Activated CD8-positive, alpha-beta T cell treated with anti-CD3 and anti-CD28 coated beads, Interleukin-2, amount 10 ng/mL, durations not matched to agents 7 days and 5 days (primary cell): ENCODE data around the gene MGAT2. TPM values are rescaled to one million over a fixed set of nuclear protein-coding genes. Genes with fewer than 3 reads are reported as not detected.
A peak's percentile ranks its signal among the peaks of the same experiment; 100 is the strongest.
"Not testable (repeated sequence)": the region's sequence is repeated elsewhere in the genome, so short reads cannot be mapped to it uniquely, and the experiment has no call there.

ENCODE experiments used
- ATAC-seq: fragments of 150-1000 bp; cut with Tn5 transposase; one replicate; pipeline ENCODE4 v1.10.0; 2021; ENCODE audit warnings: moderate library complexity
- CTCF ChIA-PET: fragments of 350-600 bp; sonication (Branson Sonifier 250); formaldehyde crosslinking; loops from one replicate; lab custom pipeline; 2021; ENCODE audit warnings: antibody characterized with exemption; lab: Charles Lee
- POLR2A ChIA-PET: fragments of 350-600 bp; sonication (Branson Sonifier 250); formaldehyde crosslinking; loops from one replicate; lab custom pipeline; 2021; ENCODE audit warnings: antibody characterized with exemption; lab: Charles Lee
- DNase-seq: peaks from one replicate; pipeline ENCODE4 v3.0.0-alpha.2; 2020
- H3K27ac Mint-ChIP-seq: one replicate; pipeline ENCODE4 v1.8.0; 2021; ENCODE audit warnings: mild to moderate bottlenecking, mixed read lengths
- H3K27me3 Mint-ChIP-seq: one replicate; pipeline ENCODE4 v1.8.0; 2021; ENCODE audit warnings: low read depth, mixed read lengths
- H3K36me3 Mint-ChIP-seq: one replicate; pipeline ENCODE4 v1.8.0; 2021; ENCODE audit warnings: low read depth, mixed read lengths
- H3K4me1 Mint-ChIP-seq: one replicate; pipeline ENCODE4 v1.8.0; 2021; ENCODE audit warnings: low read depth, mixed read lengths
- H3K4me3 Mint-ChIP-seq: one replicate; pipeline ENCODE4 v1.8.0; 2021; ENCODE audit warnings: mild to moderate bottlenecking, mixed read lengths
- H3K9me3 Mint-ChIP-seq: one replicate; pipeline ENCODE4 v1.8.0; 2022; ENCODE audit warnings: mixed read lengths; ENCODE audit not compliant: insufficient read depth
- total RNA-seq, 2 experiments: library from RNA; stranded (reverse); gene quantifications; one replicate each; pipeline ENCODE4 v1.2.3, GENCODE V29; 2021

Gene MGAT2
- total RNA-seq, 2 experiments from 2014 or later = 55.1 to 57.4 TPM

DNA sequence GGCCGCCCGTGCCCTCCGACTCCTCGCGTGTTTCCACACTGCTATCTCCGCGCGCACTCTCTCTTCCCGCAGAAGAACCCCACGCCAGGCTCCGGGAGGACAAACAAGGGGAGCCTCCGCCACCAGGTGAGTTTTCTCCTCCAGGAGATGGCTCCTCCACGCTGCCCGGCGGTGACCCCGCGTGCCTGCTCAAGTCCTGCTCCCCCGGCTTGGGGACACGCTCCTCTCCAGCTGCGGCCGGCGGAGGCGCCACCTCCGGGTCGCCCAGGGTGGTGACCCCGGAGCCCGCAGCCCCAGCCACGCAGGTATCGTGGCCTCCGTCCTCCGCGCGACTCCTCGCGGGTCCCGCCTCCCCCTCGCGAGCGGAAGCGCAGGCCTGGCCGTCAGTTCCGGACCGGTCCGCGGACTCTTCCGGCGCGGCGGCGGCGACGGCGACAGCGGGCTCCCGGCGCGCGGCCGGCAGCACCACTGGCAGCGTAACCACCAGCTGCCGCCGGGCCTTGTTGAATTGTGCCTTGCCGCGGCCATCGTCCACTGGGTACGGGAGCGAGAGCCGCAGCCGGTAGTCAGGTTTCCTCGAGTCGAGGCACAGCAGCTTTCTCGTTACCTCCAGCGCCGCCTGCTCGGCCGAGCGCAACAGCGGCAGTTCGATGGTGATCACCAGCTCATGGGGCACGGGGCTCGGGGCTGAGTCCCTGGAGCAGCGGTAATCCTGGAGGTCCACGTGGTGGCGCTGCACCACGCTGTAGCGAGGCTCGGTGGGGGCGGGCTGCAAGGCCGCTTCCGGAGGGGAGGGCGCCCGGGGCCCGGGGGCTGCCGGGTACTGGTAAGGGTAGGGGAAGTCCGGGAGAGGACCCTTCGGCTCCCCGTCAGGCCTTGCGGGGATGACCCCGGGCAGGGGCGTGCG is 13.3 kb downstream of the MGAT2 start:
- ChIA-PET POLR2A (interaction anchor here (0.6 to 2.9 kb wide), 19 partner anchors 12 to 729 kb away, joined by 3 to 66 read pairs (median 3); partner anchors contain the start of genes DMAC2L, KLHDC1, KLHDC2 and L2HGDH), CTCF (interaction anchor here (0.5 to 5.0 kb wide), 40 partner anchors 9 to 1090 kb away, joined by 3 to 118 read pairs (median 4); partner anchors contain the start of genes KLHDC1, KLHDC2, MGAT2 and NEMF)
- no peaks in the 10 kb centered on the region for H3K27me3 Mint-ChIP-seq
- ATAC-seq (peak; percentile 82), DNase-seq (peak; percentile 96)
- no peaks in the 10 kb centered on the region for H3K9me3 Mint-ChIP-seq
- H3K4me1 Mint-ChIP-seq = peaks cover 49% of the 10 kb centered on the region
- H3K36me3 Mint-ChIP-seq = peaks cover 32% of the 10 kb centered on the region
- peak overlapping the region; percentile 97 for H3K27ac Mint-ChIP-seq
- H3K4me3 Mint-ChIP-seq = peak overlapping the region; percentile 86

DNA sequence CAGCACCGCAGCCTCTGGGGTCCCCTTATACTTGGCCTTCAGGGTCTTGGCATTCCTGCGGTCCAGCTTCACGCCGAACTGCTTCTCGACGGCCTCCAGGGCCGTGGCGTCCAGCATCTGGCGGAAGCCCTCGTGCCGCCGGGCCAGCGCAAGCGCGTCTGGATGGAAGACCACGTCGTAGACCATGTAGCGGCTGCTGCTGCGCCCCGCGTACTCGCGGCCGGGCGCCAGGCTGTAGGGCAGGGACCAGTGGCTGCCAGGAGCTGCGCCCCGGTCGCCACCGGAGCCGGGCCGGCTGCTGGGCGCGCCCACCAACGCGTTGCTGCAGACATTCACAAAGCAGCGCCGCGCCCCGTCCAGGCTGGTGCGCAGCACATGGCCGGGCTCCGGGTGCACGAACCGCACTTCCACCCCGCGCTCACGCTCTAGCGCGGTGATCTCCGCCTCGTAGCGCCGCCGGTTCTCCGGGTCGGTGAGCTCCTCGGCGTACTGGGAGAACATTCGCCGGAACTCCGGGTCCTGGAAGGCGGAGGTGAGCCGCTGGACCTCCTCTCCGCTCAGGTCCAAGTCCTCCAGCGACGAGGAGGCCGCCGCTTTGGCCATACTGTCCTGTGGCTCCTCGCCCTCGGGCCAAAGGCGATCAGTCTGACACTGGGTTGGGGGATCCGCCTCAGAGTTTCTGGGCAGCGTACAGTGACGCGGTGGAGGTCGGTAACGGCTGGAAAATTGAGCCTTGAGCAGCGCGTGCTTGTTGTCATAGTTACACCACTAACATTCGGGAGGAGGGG is 14.1 kb downstream of the MGAT2 start, which contains the start of gene DNAAF2:
DNAAF2 (minus strand) TSS at position 698 of the 788 bp plus-strand sequence; CDS start at position 603, 95 bp downstream.
- no peaks in the 10 kb centered on the region for H3K27me3 Mint-ChIP-seq
- H3K9me3 Mint-ChIP-seq = no peaks in the 10 kb centered on the region
- CTCF ChIA-PET = interaction anchor here (0.8 to 5.0 kb wide), 27 partner anchors 8 to 257 kb away, joined by 3 to 118 read pairs (median 5); partner anchors contain the start of genes KLHDC1, KLHDC2, MGAT2 and NEMF
- H3K4me3 Mint-ChIP-seq = peak within 1 kb of the TSS; percentile 86
- H3K36me3 Mint-ChIP-seq = peaks cover 38% of the 10 kb centered on the region
- peak; percentile 73 for DNase-seq
- POLR2A ChIA-PET = interaction anchor here (0.6 to 2.9 kb wide), 19 partner anchors 13 to 677 kb away, joined by 3 to 66 read pairs (median 3); partner anchors contain the start of genes DMAC2L, KLHDC1, KLHDC2 and L2HGDH
- ATAC-seq = peak; percentile 48
- peaks cover 47% of the 10 kb centered on the region for H3K4me1 Mint-ChIP-seq
- H3K27ac Mint-ChIP-seq = peak within 1 kb of the TSS; percentile 97

DNA sequence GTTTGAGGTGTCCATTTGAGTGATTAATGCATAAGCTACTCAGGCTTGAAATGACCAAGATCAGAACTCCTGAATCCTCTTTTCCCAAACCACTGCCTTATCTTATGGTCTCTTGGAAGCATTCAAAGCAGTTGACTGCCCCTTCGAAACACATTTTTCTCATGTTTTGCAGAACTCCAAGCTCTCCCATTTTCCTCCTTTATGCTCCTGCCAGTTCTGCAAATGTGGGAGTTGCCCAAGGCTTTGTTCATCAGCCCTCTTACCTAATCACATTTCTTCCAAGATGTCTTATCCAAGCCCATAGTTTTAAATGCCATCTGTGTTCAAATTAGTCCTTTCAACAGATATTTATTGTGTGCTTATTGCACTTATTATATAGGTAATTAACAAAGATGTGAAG is 16.3 kb downstream of the MGAT2 start:
- Mint-ChIP-seq H3K4me3 (peak overlapping the region; percentile 3), H3K4me1 (peaks cover 44% of the 10 kb centered on the region), H3K9me3 (no peaks in the 10 kb centered on the region), H3K36me3 (peaks cover 46% of the 10 kb centered on the region), H3K27me3 (no peaks in the 10 kb centered on the region), H3K27ac (peak overlapping the region; percentile 4)
- ATAC-seq (no peak), DNase-seq (no peak)
- POLR2A ChIA-PET = no interaction called here
- CTCF ChIA-PET = interaction anchor here (1.0 kb wide), 1 partner anchor 216 kb away, joined by 3 read pairs; the partner anchor contains the start of gene NEMF

DNA sequence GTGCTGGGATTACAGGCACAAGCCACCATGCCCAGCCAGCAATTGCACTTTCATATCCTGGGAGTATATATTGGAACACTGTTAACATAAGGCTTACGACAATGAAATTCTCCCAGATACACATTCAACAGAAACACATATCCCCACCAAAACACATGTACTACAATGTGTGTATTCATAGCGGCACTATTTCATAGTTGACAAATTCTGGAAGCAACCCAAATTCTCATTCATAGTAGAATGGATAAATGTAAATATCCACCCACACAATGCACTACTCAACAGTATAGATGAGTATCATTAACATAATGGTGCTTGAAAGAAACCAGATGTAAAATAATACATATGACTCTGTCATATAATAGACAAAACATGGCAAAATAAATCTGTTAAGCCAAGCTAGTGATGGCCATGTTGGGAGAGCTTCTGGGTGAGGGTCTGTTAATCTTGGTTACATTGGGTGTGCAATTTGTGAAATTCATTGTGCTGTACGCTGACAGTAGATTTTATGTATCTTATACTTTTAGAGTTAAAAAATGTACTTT is 17.0 kb downstream of the MGAT2 start:
- Mint-ChIP-seq H3K27ac (no peak overlapping the region), H3K4me1 (peaks cover 47% of the 10 kb centered on the region), H3K36me3 (peaks cover 47% of the 10 kb centered on the region), H3K4me3 (no peak overlapping the region), H3K27me3 (no peaks in the 10 kb centered on the region), H3K9me3 (no peaks in the 10 kb centered on the region)
- POLR2A ChIA-PET = interaction anchor here (0.6 kb wide), 1 partner anchor 189 kb away, joined by 3 read pairs; no protein-coding TSS in a partner anchor
- DNase-seq (no peak), ATAC-seq (no peak)
- CTCF ChIA-PET = interaction anchor here (1.0 kb wide), 1 partner anchor 215 kb away, joined by 3 read pairs; the partner anchor contains the start of gene NEMF

- Mint-ChIP-seq H3K4me1 (peaks cover 44% of the 10 kb centered on the region), H3K27me3 (no peaks in the 10 kb centered on the region), H3K27ac (no peak overlapping the region), H3K4me3 (no peak overlapping the region), H3K9me3 (no peaks in the 10 kb centered on the region), H3K36me3 (peaks cover 48% of the 10 kb centered on the region)
- POLR2A ChIA-PET = no interaction called here
- no peak for ATAC-seq
- no peak for DNase-seq
- CTCF ChIA-PET = interaction anchor here (1.0 kb wide), 1 partner anchor 221 kb away, joined by 3 read pairs; no protein-coding TSS in a partner anchor
These were observed 20.2 kb downstream of the MGAT2 start for GRCh38 chr14:49640540-49641417.

GRCh38 chr14:49641697-49642129 is 21.1 kb downstream of the MGAT2 start:
- DNase-seq (no peak), ATAC-seq (no peak)
- H3K9me3 Mint-ChIP-seq = no peaks in the 10 kb centered on the region
- peaks cover 45% of the 10 kb centered on the region for H3K36me3 Mint-ChIP-seq
- H3K4me1 Mint-ChIP-seq = peaks cover 36% of the 10 kb centered on the region
- H3K27ac Mint-ChIP-seq = peak overlapping the region; percentile 34
- no peak overlapping the region for H3K4me3 Mint-ChIP-seq
- ChIA-PET CTCF (no interaction called here), POLR2A (no interaction called here)
- H3K27me3 Mint-ChIP-seq = no peaks in the 10 kb centered on the region

DNA sequence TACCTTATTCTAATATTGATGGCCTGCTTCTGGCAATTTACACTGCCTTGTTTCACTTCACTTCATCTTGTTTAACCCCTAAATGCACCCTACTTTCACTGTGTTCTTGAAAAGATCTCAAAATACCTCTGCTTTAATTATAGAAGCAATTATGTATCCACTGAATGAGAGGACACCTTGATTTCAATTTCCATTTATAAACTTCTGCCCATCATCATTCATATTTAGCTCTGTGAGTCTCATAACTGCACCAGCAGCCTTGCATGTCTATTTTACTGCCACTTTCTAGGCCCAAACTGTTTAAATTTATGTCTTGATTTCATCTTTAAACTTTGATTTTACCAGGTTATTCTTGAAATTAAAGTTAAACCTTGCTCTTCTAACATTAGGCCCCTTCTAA is 21.6 kb downstream of the MGAT2 start:
- Mint-ChIP-seq H3K27me3 (no peaks in the 10 kb centered on the region), H3K9me3 (no peaks in the 10 kb centered on the region), H3K36me3 (peaks cover 46% of the 10 kb centered on the region), H3K4me1 (peaks cover 33% of the 10 kb centered on the region), H3K4me3 (no peak overlapping the region), H3K27ac (peak overlapping the region; percentile 34)
- ATAC-seq (no peak), DNase-seq (no peak)
- ChIA-PET CTCF (interaction anchor here (1.3 kb wide), 1 partner anchor 8 kb away, joined by 4 read pairs; no protein-coding TSS in a partner anchor), POLR2A (no interaction called here)

DNA sequence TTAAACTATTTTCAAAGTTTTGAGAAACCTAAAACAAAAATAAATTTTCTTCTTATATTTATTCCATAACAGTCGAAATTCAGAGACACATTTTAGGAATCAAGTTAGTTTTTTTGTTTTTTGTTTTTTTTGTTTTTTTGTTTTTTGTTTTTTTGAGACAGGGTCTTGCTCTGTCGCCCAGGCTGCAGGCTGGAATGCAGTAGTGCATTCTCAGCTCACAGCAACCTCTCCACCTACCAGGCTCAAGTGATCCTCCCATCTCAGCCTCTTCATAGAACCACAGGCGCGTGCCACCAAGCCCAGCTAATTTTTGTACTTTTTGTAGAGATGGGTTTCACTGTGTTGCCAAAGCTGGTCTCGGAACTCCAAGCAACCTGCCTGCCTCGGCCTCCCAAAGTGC is 32.9 kb downstream of the MGAT2 start:
- H3K9me3 Mint-ChIP-seq = no peaks in the 10 kb centered on the region
- POLR2A ChIA-PET = no interaction called here

DNA sequence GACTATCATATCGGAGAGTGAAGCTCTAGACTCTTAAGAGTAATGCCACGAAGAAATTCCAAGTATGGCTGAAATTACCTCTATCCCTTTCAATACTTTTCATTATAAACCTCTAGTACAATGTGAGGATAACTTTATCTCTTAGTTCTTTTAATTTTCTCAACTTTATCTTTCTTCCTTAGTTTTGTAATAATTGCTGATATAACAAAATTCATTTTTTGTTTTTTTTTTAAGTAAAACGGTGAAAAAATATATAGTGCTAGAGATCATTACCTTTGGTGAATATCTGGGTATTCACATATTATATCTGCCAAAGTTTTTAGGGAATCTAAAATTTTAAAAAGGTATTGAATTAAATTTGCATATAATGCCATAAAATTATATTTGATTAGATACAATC is 33.9 kb downstream of the MGAT2 start:
- ChIA-PET CTCF (no interaction called here), POLR2A (interaction anchor here (0.6 kb wide), 1 partner anchor 30 kb away, joined by 3 read pairs; no protein-coding TSS in a partner anchor)
- DNase-seq = no peak
- Mint-ChIP-seq H3K27ac (no peak overlapping the region), H3K36me3 (peaks cover 22% of the 10 kb centered on the region), H3K27me3 (no peaks in the 10 kb centered on the region), H3K4me3 (no peak overlapping the region), H3K4me1 (no peaks in the 10 kb centered on the region), H3K9me3 (no peaks in the 10 kb centered on the region)
- ATAC-seq = no peak

More for the DNA sequence above, 32.9 kb downstream of the MGAT2 start:
- DNase-seq = no peak
- CTCF ChIA-PET = no interaction called here
- H3K27ac Mint-ChIP-seq = no peak overlapping the region
- H3K4me3 Mint-ChIP-seq = no peak overlapping the region
- peaks cover 23% of the 10 kb centered on the region for H3K36me3 Mint-ChIP-seq
- ATAC-seq = no peak
- no peaks in the 10 kb centered on the region for H3K4me1 Mint-ChIP-seq
- no peaks in the 10 kb centered on the region for H3K27me3 Mint-ChIP-seq

GRCh38 chr14:49657500-49657899 is 36.9 kb downstream of the MGAT2 start:
- H3K36me3 Mint-ChIP-seq = peaks cover 15% of the 10 kb centered on the region
- H3K27ac Mint-ChIP-seq, DNase-seq, H3K4me3 Mint-ChIP-seq, H3K27me3 Mint-ChIP-seq, H3K4me1 Mint-ChIP-seq, H3K9me3 Mint-ChIP-seq, ATAC-seq: not testable (repeated sequence)
- ChIA-PET POLR2A (interaction anchor here (0.6 kb wide), 2 partner anchors 10 to 23 kb away, joined by 3 to 5 read pairs; no protein-coding TSS in a partner anchor), CTCF (interaction anchor here (1.3 kb wide), 1 partner anchor 11 kb away, joined by 3 read pairs; no protein-coding TSS in a partner anchor)
